Heart right ventricle (tissue), 16 donors: Measurements from ENCODE around the gene PRAMEF12. TPM values are rescaled to one million over a fixed set of nuclear protein-coding genes. Genes with fewer than 3 reads are reported as not detected.
"Not testable (repeated sequence)": the region's sequence is repeated elsewhere in the genome, so short reads cannot be mapped to it uniquely, and the experiment has no call there.

Experiments used
- ATAC-seq, 8 donors: fragments of 200-7000 bp; cut with Tn5 transposase; one replicate each; pipeline ENCODE4 v1.9.1; 2020; ENCODE audit warnings: mild to moderate bottlenecking in 8 of 8, moderate library complexity in 8 of 8, moderate number of reproducible peaks in 1 of 8
- DNase-seq, 2 donors: peaks; one replicate each; pipeline ENCODE4 v3.0.0-alpha.2; 2020
- H3K27ac ChIP-seq, 10 donors: fragments of 200-600 bp; sonication (generic) in 2 of 10; one replicate each; pipeline versions ENCODE4 v1.5.0 to v1.8.0; 2020 to 2022; ENCODE audit warnings: mild to moderate bottlenecking in 3 of 10
- H3K27me3 ChIP-seq, 7 donors: fragments of 200-600 bp; one replicate each; pipeline ENCODE4 v1.8.0; 2021 to 2022; ENCODE audit warnings: mild to moderate bottlenecking in 2 of 7
- H3K36me3 ChIP-seq, 9 donors: fragments of 200-600 bp; sonication (generic) in 1 of 9; one replicate each; pipeline versions ENCODE4 v1.5.0 to v1.8.0; 2020 to 2022; ENCODE audit warnings: mild to moderate bottlenecking in 2 of 9
- H3K4me1 ChIP-seq, 9 donors: fragments of 200-600 bp; sonication (generic) in 1 of 9; one replicate each; pipeline versions ENCODE4 v1.5.0 to v1.8.0; 2020 to 2022; ENCODE audit warnings: mild to moderate bottlenecking in 4 of 9
- H3K4me3 ChIP-seq, 10 donors: fragments of 200-600 bp; sonication (generic) in 2 of 10; one replicate each; pipeline versions ENCODE4 v1.5.0 to v1.8.0; 2020 to 2022; ENCODE audit warnings: mild to moderate bottlenecking in 7 of 10, moderate library complexity in 2 of 10
- H3K9me3 ChIP-seq, 11 donors: fragments of 200-600 bp in 10 of 11; sonication (generic) in 2 of 11; one replicate each; pipeline versions ENCODE4 v1.5.0 to v1.8.0; 2013 to 2022; ENCODE audit warnings: mild to moderate bottlenecking in 2 of 11, control low read depth in 1 of 11, moderate library complexity in 1 of 11
- CTCF ChIP-seq, 9 donors: fragments of 200-600 bp; sonication (generic) in 2 of 9; IDR thresholded peaks; one replicate each; pipeline versions ENCODE4 v1.5.0 to v1.8.0; 2021 to 2022; ENCODE audit warnings: antibody characterized with exemption in 9 of 9, mild to moderate bottlenecking in 5 of 9, moderate library complexity in 1 of 9
- WGBS, 2 donors: extraction: QIAGEN DNeasy Blood & Tissue Kit; methylation state at CpG; one replicate each; pipeline ENCODE4 v1.1.7; 2013; ENCODE audit warnings: inconsistent platforms in 1 of 2; 5-methylcytosine and 5-hydroxymethylcytosine counted together
- intact Hi-C, 10 donors: fragments of 100-400 bp; cut with DNase I; formaldehyde crosslinking; loops; one replicate each; pipeline versions ENCODE4 v1.11.1 to v1.14.2; 2022
- long read RNA-seq, 3 donors: library from polyadenylated mRNA; unstranded; transcript quantifications; one replicate each; pipeline ENCODE4 v2.0.0, GENCODE V29; 2020 to 2021
- polyA plus RNA-seq, 2 donors: library from polyadenylated mRNA; stranded (reverse); fragments of 200-250 nt; gene quantifications; one replicate each; pipeline ENCODE4 v1.2.3, GENCODE V29; 2013
- total RNA-seq, 10 donors: library from RNA; stranded (reverse); fragmentation: NEBNext Ultra II Directional in 3 of 10; extraction: Animal tissue kit (Norgen Biotek cat#: 25700) in 3 of 10; gene quantifications; one replicate each; pipeline versions ENCODE4 v1.2.1 to v1.2.4, GENCODE V29; 2021 to 2023
- donor health status: Arrhythmogenic right ventricular cardiomyopathy.
- donor health status: ischemic (EF 13 %, LVEDD 7.1; RV severe dilation, severe dysfunction).
- donor health status: healthy with polysubstance abuse.
- donor health status: DM: no; HTN: yes; CAD: no.
- donor health status: DM: no; HTN: no; CAD: no.
- donor health status: ischemic (EF 25% LVEDD 6.9; RV normal size, moderate dysfunction).
- donor health status: ischemic (EF 25% LVEDD 5.7; RV mildly dilated, moderate dysfunction).
- donor health status: healthy.
- donor health status: DM: yes; HTN: yes; CAD: no.
- donor health status: Ischemic cardiomyopathy.
- donor health status: ischemic (EF 35%, LVEDD 5.7; RV mildly dilated, moderate dysfunction).
- donor health status: nonischemic (EF 11% LVEDD 7.7; RV severe dilation, severe dysfunction).
- donor health status: DM: yes; HTN: yes; CAD: no.
- donor health status: PGD.
- donor health status: ischemic (EF 29% LVEDD 5.4; RV normal size, mild dysfunction).
- donor health status: nonischemic (EF 23%, LVEDD 6.1; RV moderate dilation, normal function).

The PRAMEF12 gene
- not detected for total RNA-seq
- not detected for polyA plus RNA-seq
- long read RNA-seq, donor 1, result 0 reads
- long read RNA-seq, donor 2, result 0 reads
- long read RNA-seq, donor 3, result 0 reads

- no peaks in the 10 kb centered on the region for H3K9me3 ChIP-seq
- WGBS, 2 donors, result 83 to 86% methylated on average over 5 of the region's 5 CpGs
- no peaks in the 10 kb centered on the region for H3K4me1 ChIP-seq
- peaks cover 0 to 39% (median 31%) of the 10 kb centered on the region in 7 donors for H3K27me3 ChIP-seq
- H3K36me3 ChIP-seq, result no peaks in the 10 kb centered on the region
- no peak for DNase-seq
- H3K4me3 ChIP-seq, result no peak within 1 kb of the TSS
- H3K27ac ChIP-seq, result no peak within 1 kb of the TSS
- ATAC-seq, result no peak
- TF ChIP-seq CTCF (IDR thresholded peaks at IDR 0.05), result no peak
- intact Hi-C loops, result no loop called here
Measured at GRCh38 chr1:12773438-12773837, at the start of gene PRAMEF12. TSS of gene PRAMEF12 (plus strand) at chr1:12773738. CDS start at chr1:12774868, 1,130 bp downstream.

GRCh38 chr1:12728391-12728790, 45.1 kb upstream of the PRAMEF12 start:
- intact Hi-C loops, result no loop called here
- TF ChIP-seq CTCF (IDR thresholded peaks at IDR 0.05), result no peak
- Histone ChIP-seq H3K4me3 (no peak overlapping the region), H3K36me3 (no peaks in the 10 kb centered on the region), H3K27ac (no peak overlapping the region), H3K4me1 (no peaks in the 10 kb centered on the region), H3K27me3 (peaks cover 0 to 11% (median 0%) of the 10 kb centered on the region in 7 donors), H3K9me3 (peaks cover 0 to 49% (median 20%) of the 10 kb centered on the region in 11 donors)
- WGBS, 2 donors, result 83 to 85% methylated on average over 2 of the region's 2 CpGs
- ATAC-seq (no peak), DNase-seq (no peak)

- Histone ChIP-seq H3K36me3 (no peaks in the 10 kb centered on the region), H3K4me3 (no peak overlapping the region), H3K27me3 (peaks cover 0 to 13% (median 11%) of the 10 kb centered on the region in 7 donors), H3K4me1 (no peaks in the 10 kb centered on the region), H3K9me3 (peaks cover 0 to 49% (median 20%) of the 10 kb centered on the region in 11 donors), H3K27ac (no peak overlapping the region)
- intact Hi-C loops, result no loop called here
- DNase-seq (no peak), ATAC-seq (no peak)
- 82 to 93% methylated on average over 1 of the region's 1 CpG for WGBS, 2 donors
- TF ChIP-seq CTCF (IDR thresholded peaks at IDR 0.05), result no peak
Measured at GRCh38 chr1:12730156-12730555, 43.4 kb upstream of the PRAMEF12 start.

GRCh38 chr1:12731084-12731483, 42.5 kb upstream of the PRAMEF12 start:
- H3K9me3 ChIP-seq, result peaks cover 0 to 53% (median 20%) of the 10 kb centered on the region in 11 donors
- H3K27ac ChIP-seq, H3K4me3 ChIP-seq, DNase-seq, H3K4me1 ChIP-seq, intact Hi-C loops, ATAC-seq, H3K36me3 ChIP-seq: not testable (repeated sequence)
- WGBS, 2 donors, result 70 to 72% methylated on average over 2 of the region's 2 CpGs
- peaks cover 0 to 22% (median 8%) of the 10 kb centered on the region in 7 donors for H3K27me3 ChIP-seq

GRCh38 chr1:12734651-12735050, 38.9 kb upstream of the PRAMEF12 start:
- intact Hi-C loops, result loop anchor here in 1 of 10 donors (5.0 kb wide), 1 partner anchor 1257 kb away; the partner anchor contains the start of gene DISP3
- WGBS, 2 donors, result 68 to 74% methylated on average over 3 of the region's 3 CpGs

More at GRCh38 chr1:12734651-12735050, 38.9 kb upstream of the PRAMEF12 start:
- peaks cover 0 to 48% (median 21%) of the 10 kb centered on the region in 11 donors for H3K9me3 ChIP-seq
- DNase-seq (no peak), ATAC-seq (no peak)
- TF ChIP-seq CTCF (IDR thresholded peaks at IDR 0.05), result no peak
- H3K27ac ChIP-seq, result no peak overlapping the region
- H3K4me3 ChIP-seq, result no peak overlapping the region
- H3K36me3 ChIP-seq, result no peaks in the 10 kb centered on the region
- no peaks in the 10 kb centered on the region for H3K4me1 ChIP-seq
- peaks cover 0 to 34% (median 8%) of the 10 kb centered on the region in 7 donors for H3K27me3 ChIP-seq
